Measurements from ENCODE around the gene BRIP1. TPM values are rescaled to one million over a fixed set of nuclear protein-coding genes. Genes with fewer than 3 reads are reported as not detected.
"Not testable (repeated sequence)": the region's sequence is repeated elsewhere in the genome, so short reads cannot be mapped to it uniquely, and the experiment has no call there.

Gene BRIP1
- total RNA-seq, 1 experiment from 2014 or later: 20.2 TPM

- Histone ChIP-seq H2AFZ (ENCODE audit: low read length) (no peak overlapping the region), H3K56ac (ENCODE audit: insufficient read length, low read depth, low read length) (no peak overlapping the region), H3K23ac (ENCODE audit: insufficient read length, low read depth, low read length) (no peak overlapping the region), H3K4ac (ENCODE audit: low read depth, low read length) (no peak overlapping the region), H3K79me1 (ENCODE audit: insufficient read depth, low read depth, low read length, poor library complexity, severe bottlenecking) (no peaks in the 10 kb centered on the region), H3K4me2 (ENCODE audit: insufficient read depth, insufficient read length, low read length) (no peak overlapping the region), H2BK120ac (ENCODE audit: low read depth, low read length, poor library complexity, severe bottlenecking) (no peak overlapping the region), H4K5ac (ENCODE audit: insufficient read length, low read depth, low read length) (no peak overlapping the region), H3K79me2 (ENCODE audit: insufficient read depth, low read length) (no peaks in the 10 kb centered on the region), H2BK12ac (ENCODE audit: insufficient read length, low read depth, low read length) (no peak overlapping the region), H2AK5ac (ENCODE audit: insufficient read length, low read length) (no peak overlapping the region), H3K14ac (ENCODE audit: insufficient read depth, low read length) (no peak overlapping the region), H3K18ac (ENCODE audit: insufficient read length, low read depth, low read length) (no peak overlapping the region), H3K27me3 (ENCODE audit: insufficient read depth, low read length) (no peaks in the 10 kb centered on the region), H2BK15ac (ENCODE audit: low read depth, low read length) (no peak overlapping the region), H3T11ph (ENCODE audit: low read length) (no peak overlapping the region), H3K4me1 (ENCODE audit: insufficient read depth, low read length) (no peaks in the 10 kb centered on the region), H4K91ac (ENCODE audit: insufficient read length, low read depth, low read length) (no peak overlapping the region), H3K9me3 (ENCODE audit: control insufficient read depth, low read depth, low read length) (no peaks in the 10 kb centered on the region), H2BK20ac (ENCODE audit: low read depth, low read length, poor library complexity, severe bottlenecking) (no peak overlapping the region), H3K27ac (ENCODE audit: insufficient read length, low read depth, low read length) (no peak overlapping the region), H3K9ac (ENCODE audit: extremely low read depth, insufficient read length, low read length) (no peak overlapping the region), H4K20me1 (ENCODE audit: control insufficient read depth, insufficient read depth, insufficient read length) (no peaks in the 10 kb centered on the region), H4K8ac (replicated peaks; ENCODE audit: insufficient read length, low read depth, low read length) (no peak overlapping the region), H2BK5ac (ENCODE audit: insufficient read length, low read length) (no peak overlapping the region), H3K23me2 (ENCODE audit: insufficient read length, low read depth, low read length, poor library complexity, severe bottlenecking) (no peaks in the 10 kb centered on the region)
- WGBS (ENCODE audit: extremely low coverage, insufficient read length, low lambda C conversion rate): no CpG with 5 or more reads among the region's 4 CpGs
- Mint-ChIP-seq H3K27ac (no peak overlapping the region), H3K27me3 (ENCODE audit: low read depth) (no peaks in the 10 kb centered on the region), H3K36me3 (ENCODE audit: insufficient read depth in 1 of 3, low read depth in 3 of 3) (peaks cover 26 to 45% (median 26%) of the 10 kb centered on the region in 3 experiments), H3K4me3 (no peak overlapping the region), H3K4me1 (no peaks in the 10 kb centered on the region), H3K9me3 (peaks cover 18 to 19% of the 10 kb centered on the region in 2 experiments)
- TF ChIP-seq CTCF (conservative IDR thresholded peaks at IDR 0.05): no peak
- no peak for DNase-seq
Measured at GRCh38 chr17:61720016-61720795, 143.1 kb downstream of the BRIP1 start.

- not testable (repeated sequence) for H3T11ph ChIP-seq (ENCODE audit: low read length); H3K79me2 ChIP-seq (ENCODE audit: insufficient read depth, low read length); H2AFZ ChIP-seq (ENCODE audit: low read length); H3K4ac ChIP-seq (ENCODE audit: low read depth, low read length); H2AK5ac ChIP-seq (ENCODE audit: insufficient read length, low read length); H2BK20ac ChIP-seq (ENCODE audit: low read depth, low read length, poor library complexity, severe bottlenecking); H3K9ac ChIP-seq (ENCODE audit: extremely low read depth, insufficient read length, low read length); H3K4me1 Mint-ChIP-seq; H3K23ac ChIP-seq (ENCODE audit: insufficient read length, low read depth, low read length); H3K9me3 ChIP-seq (ENCODE audit: control insufficient read depth, low read depth, low read length); H3K79me1 ChIP-seq (ENCODE audit: insufficient read depth, low read depth, low read length, poor library complexity, severe bottlenecking); H4K8ac ChIP-seq (replicated peaks; ENCODE audit: insufficient read length, low read depth, low read length); H3K4me3 Mint-ChIP-seq; H2BK120ac ChIP-seq (ENCODE audit: low read depth, low read length, poor library complexity, severe bottlenecking); H3K27me3 Mint-ChIP-seq (ENCODE audit: low read depth); H3K27me3 ChIP-seq (ENCODE audit: insufficient read depth, low read length); H4K5ac ChIP-seq (ENCODE audit: insufficient read length, low read depth, low read length); H4K20me1 ChIP-seq (ENCODE audit: control insufficient read depth, insufficient read depth, insufficient read length); H2BK5ac ChIP-seq (ENCODE audit: insufficient read length, low read length); H3K14ac ChIP-seq (ENCODE audit: insufficient read depth, low read length); H2BK15ac ChIP-seq (ENCODE audit: low read depth, low read length); H3K23me2 ChIP-seq (ENCODE audit: insufficient read length, low read depth, low read length, poor library complexity, severe bottlenecking); H3K4me2 ChIP-seq (ENCODE audit: insufficient read depth, insufficient read length, low read length); DNase-seq; H3K4me1 ChIP-seq (ENCODE audit: insufficient read depth, low read length); H2BK12ac ChIP-seq (ENCODE audit: insufficient read length, low read depth, low read length); H3K56ac ChIP-seq (ENCODE audit: insufficient read length, low read depth, low read length); H3K27ac Mint-ChIP-seq; H3K18ac ChIP-seq (ENCODE audit: insufficient read length, low read depth, low read length); H4K91ac ChIP-seq (ENCODE audit: insufficient read length, low read depth, low read length); H3K27ac ChIP-seq (ENCODE audit: insufficient read length, low read depth, low read length)
- WGBS (ENCODE audit: extremely low coverage, insufficient read length, low lambda C conversion rate): no CpG with 5 or more reads among the region's 8 CpGs
- peaks cover 18 to 19% of the 10 kb centered on the region in 2 experiments for H3K9me3 Mint-ChIP-seq
- H3K36me3 Mint-ChIP-seq (ENCODE audit: insufficient read depth in 1 of 3, low read depth in 3 of 3): peaks cover 28 to 51% (median 30%) of the 10 kb centered on the region in 3 experiments
Measured at GRCh38 chr17:61719220-61719619, 144.1 kb downstream of the BRIP1 start.
